DOHH2 (cell line): ENCODE results near the gene CCP110.

Experiments
- H3F3A ChIP-seq: fragments of 200-600 bp; sonication (generic), shearing (Covaris generic); 2 replicates; pipeline ENCODE4 v1.6.0; 2016; ENCODE audit warnings: antibody characterized with exemption, mild to moderate bottlenecking; ENCODE audit not compliant: control insufficient read depth, insufficient read depth
- H3K27ac ChIP-seq: fragments of 200-600 bp; sonication (generic); 2 replicates; pipeline ENCODE4 v1.5.1; 2014; ENCODE audit warnings: low read depth, mild to moderate bottlenecking, low read length, moderate library complexity
- H3K27me3 ChIP-seq: fragments of 200-600 bp; sonication (generic); 2 replicates; pipeline ENCODE4 v1.6.1; 2014; ENCODE audit warnings: mild to moderate bottlenecking, low read length, mixed read lengths; ENCODE audit not compliant: control insufficient read depth
- H3K36me3 ChIP-seq: fragments of 200-600 bp; sonication (generic); 2 replicates; pipeline ENCODE4 v1.6.1; 2014; ENCODE audit warnings: mild to moderate bottlenecking, low read length, moderate library complexity, mixed read lengths; ENCODE audit not compliant: control insufficient read depth
- H3K4me1 ChIP-seq: fragments of 200-600 bp; sonication (generic); 2 replicates; pipeline ENCODE4 v1.6.1; 2014; ENCODE audit warnings: mild to moderate bottlenecking, low read length, mixed read lengths; ENCODE audit not compliant: control insufficient read depth
- H3K4me2 ChIP-seq: fragments of 200-600 bp; sonication (generic); 2 replicates; pipeline ENCODE4 v1.6.0; 2014; ENCODE audit warnings: mild to moderate bottlenecking, low read length, moderate library complexity
- H3K4me3 ChIP-seq: fragments of 200-600 bp; sonication (generic); 2 replicates; pipeline ENCODE4 v1.5.1; 2014; ENCODE audit warnings: mild to moderate bottlenecking, low read length, mixed read lengths
- H3K79me2 ChIP-seq: fragments of 200-600 bp; sonication (generic); 2 replicates; pipeline ENCODE4 v1.6.1; 2014; ENCODE audit warnings: mild to moderate bottlenecking, low read length, mixed read lengths; ENCODE audit not compliant: control insufficient read depth
- H3K9me2 ChIP-seq: fragments of 200-600 bp; sonication (generic); replicated peaks from 2 replicates; pipeline ENCODE4 v1.6.1; 2014; ENCODE audit warnings: mild to moderate bottlenecking, low read length, mixed read lengths; ENCODE audit not compliant: control insufficient read depth
- H3K9me3 ChIP-seq: fragments of 200-600 bp; sonication (generic); 2 replicates; pipeline ENCODE4 v1.6.1; 2014; ENCODE audit warnings: antibody characterized with exemption, low read length, mixed read lengths; ENCODE audit not compliant: control insufficient read depth, insufficient read depth
- H4K20me1 ChIP-seq: fragments of 200-600 bp; sonication (generic); 2 replicates; pipeline ENCODE4 v1.6.0; 2014; ENCODE audit warnings: low read depth, mild to moderate bottlenecking, antibody characterized with exemption, low read length, moderate library complexity; ENCODE audit not compliant: control insufficient read depth, insufficient read depth
- CTCF ChIP-seq: fragments of 200-600 bp; sonication (generic); IDR thresholded peaks from one replicate; pipeline ENCODE4 v1.5.1; 2014; ENCODE audit warnings: antibody characterized with exemption, mild to moderate bottlenecking, low read depth, low read length; ENCODE audit not compliant: poor library complexity, severe bottlenecking
- EZH2phosphoT487 ChIP-seq: fragments of 200-600 bp; sonication (generic); IDR thresholded peaks from 2 replicates; pipeline ENCODE4 v1.6.1; 2017; ENCODE audit warnings: borderline replicate concordance, mild to moderate bottlenecking, antibody characterized with exemption, low read length, moderate library complexity, mixed read lengths

Gene CCP110

GRCh38 chr16:19523559-19524355 is at the start of gene CCP110:
Gene CCP110 (plus strand): TSS chr16:19523942. CDS start chr16:19527882, 3,940 bp downstream.
- Histone ChIP-seq H3K4me1 (peaks cover 55% of the 10 kb centered on the region), H3K27ac (peak within 1 kb of the TSS; percentile 46), H3F3A (peaks cover 7% of the 10 kb centered on the region), H3K79me2 (peaks cover 74% of the 10 kb centered on the region), H3K36me3 (peaks cover 40% of the 10 kb centered on the region), H3K4me3 (peak within 1 kb of the TSS; percentile 97), H3K9me3 (no peaks in the 10 kb centered on the region), H3K27me3 (no peaks in the 10 kb centered on the region), H3K9me2 (no peaks in the 10 kb centered on the region), H4K20me1 (no peaks in the 10 kb centered on the region; the same call in 1 of the 2 replicates), H3K4me2 (peak within 1 kb of the TSS; percentile 94)
- TF ChIP-seq EZH2phosphoT487 (no peak), CTCF (no peak)

- Histone ChIP-seq H3K36me3 (no peaks in the 10 kb centered on the region), H3K27ac (no peak overlapping the region), H3F3A (no peaks in the 10 kb centered on the region), H3K4me3 (no peak overlapping the region), H3K79me2 (no peaks in the 10 kb centered on the region), H4K20me1 (no peaks in the 10 kb centered on the region), H3K27me3 (no peaks in the 10 kb centered on the region), H3K4me1 (no peaks in the 10 kb centered on the region), H3K9me2 (no peaks in the 10 kb centered on the region), H3K4me2 (no peak overlapping the region), H3K9me3 (no peaks in the 10 kb centered on the region)
- no peak for TF ChIP-seq CTCF
- no peak for TF ChIP-seq EZH2phosphoT487
Measured at GRCh38 chr16:19474617-19475016, 49.1 kb upstream of the CCP110 start.

- no peak for TF ChIP-seq CTCF
- TF ChIP-seq EZH2phosphoT487 = no peak
- H3K4me1 ChIP-seq = no peaks in the 10 kb centered on the region
- no peak overlapping the region for H3K4me2 ChIP-seq
- no peaks in the 10 kb centered on the region for H3K9me2 ChIP-seq
- H3K36me3 ChIP-seq = no peaks in the 10 kb centered on the region
- no peaks in the 10 kb centered on the region for H3F3A ChIP-seq
- H3K79me2 ChIP-seq = no peaks in the 10 kb centered on the region
- no peak overlapping the region for H3K27ac ChIP-seq
- no peaks in the 10 kb centered on the region for H4K20me1 ChIP-seq
- H3K4me3 ChIP-seq = no peak overlapping the region
- H3K9me3 ChIP-seq = no peaks in the 10 kb centered on the region
- no peaks in the 10 kb centered on the region for H3K27me3 ChIP-seq
Measured at GRCh38 chr16:19478505-19478904, 45.2 kb upstream of the CCP110 start.
